Suprapubic skin (tissue), 4 donors: Measurements from ENCODE around the gene FRZB. TPM values are rescaled to one million over a fixed set of nuclear protein-coding genes. Genes with fewer than 3 reads are reported as not detected.
"Not testable (repeated sequence)": the region's sequence is repeated elsewhere in the genome, so short reads cannot be mapped to it uniquely, and the experiment has no call there.

Source experiments
- DNase-seq, 2 donors: peaks; one replicate each; pipeline ENCODE4 v3.0.0-alpha.2; 2019; ENCODE audit warnings: low spot score in 2 of 2
- H3K27ac ChIP-seq: fragments of 200-600 bp; sonication (generic); one replicate; pipeline ENCODE4 v1.5.1; 2019
- H3K27me3 ChIP-seq: fragments of 200-600 bp; sonication (generic); one replicate; pipeline ENCODE4 v1.5.1; 2019
- H3K36me3 ChIP-seq: fragments of 200-600 bp; sonication (generic); one replicate; pipeline ENCODE4 v1.5.1; 2019
- H3K4me1 ChIP-seq: fragments of 200-600 bp; sonication (generic); one replicate; pipeline ENCODE4 v1.5.1; 2019
- H3K4me3 ChIP-seq: fragments of 200-600 bp; sonication (generic); one replicate; pipeline ENCODE4 v1.5.1; 2019; ENCODE audit warnings: mild to moderate bottlenecking
- H3K9me3 ChIP-seq: fragments of 200-600 bp; sonication (generic); one replicate; pipeline ENCODE4 v1.5.1; 2019
- CTCF ChIP-seq, 2 donors: fragments of 200-600 bp in 1 of 2; fragments of 450-650 bp in 1 of 2; sonication (generic) in 1 of 2; IDR thresholded peaks; one replicate each; pipeline ENCODE4 v1.5.1; 2016 to 2019; ENCODE audit warnings: antibody characterized with exemption in 2 of 2, mild to moderate bottlenecking in 1 of 2, moderate library complexity in 1 of 2
- EP300 ChIP-seq: sonication (generic); formaldehyde crosslinking; IDR thresholded peaks from one replicate; pipeline ENCODE4 v1.6.1; 2017; ENCODE audit warnings: antibody characterized with exemption
- POLR2A ChIP-seq, 2 donors: fragments of 450-650 bp; IDR thresholded peaks; one replicate each; pipeline ENCODE4 v1.6.1; 2017; ENCODE audit warnings: antibody characterized with exemption in 2 of 2, mild to moderate bottlenecking in 2 of 2, moderate library complexity in 2 of 2
- POLR2AphosphoS5 ChIP-seq, 3 donors: sonication (generic); formaldehyde crosslinking; IDR thresholded peaks; one replicate each; pipeline ENCODE4 v1.6.1; 2017; ENCODE audit warnings: antibody characterized with exemption in 3 of 3
- WGBS: methylation state at CpG from one replicate; pipeline ENCODE4 v1.1.5; 2018; 5-methylcytosine and 5-hydroxymethylcytosine counted together
- total RNA-seq, 4 donors: library from RNA; depleted of rRNA; stranded (reverse); fragments of >200 nt; gene quantifications; one replicate each; pipeline ENCODE4 v1.1.0, GENCODE V29; 2016

FRZB gene
- total RNA-seq, 4 donors from 2014 or later: 10.7 to 20.3 (median 13.4) TPM

- no peaks in the 10 kb centered on the region for H3K27me3 ChIP-seq
These were observed 17.0 kb upstream of the FRZB start for GRCh38 chr2:182883451-182883850.

GRCh38 chr2:182880100-182880499 lies 13.7 kb upstream of the FRZB start:
- DNase-seq, H3K9me3 ChIP-seq, H3K36me3 ChIP-seq, H3K27ac ChIP-seq, H3K4me1 ChIP-seq, H3K27me3 ChIP-seq, H3K4me3 ChIP-seq: not testable (repeated sequence)
- 85% methylated on average over 1 of the region's 1 CpG for WGBS

More at GRCh38 chr2:182883451-182883850, 17.0 kb upstream of the FRZB start:
- H3K4me1 ChIP-seq: no peaks in the 10 kb centered on the region
- H3K9me3 ChIP-seq: no peaks in the 10 kb centered on the region
- no peak for DNase-seq
- H3K27ac ChIP-seq: no peak overlapping the region
- TF ChIP-seq EP300 (no peak), CTCF (IDR thresholded peaks at IDR 0.05) (no peak), POLR2AphosphoS5 (IDR thresholded peaks at IDR 0.05) (no peak), POLR2A (IDR thresholded peaks at IDR 0.05) (no peak)
- WGBS: 91% methylated on average over 2 of the region's 2 CpGs
- H3K36me3 ChIP-seq: no peaks in the 10 kb centered on the region
- H3K4me3 ChIP-seq: no peak overlapping the region

GRCh38 chr2:182876653-182877052 lies 10.2 kb upstream of the FRZB start:
- H3K36me3 ChIP-seq, H3K27ac ChIP-seq, H3K27me3 ChIP-seq, H3K4me3 ChIP-seq, H3K4me1 ChIP-seq, H3K9me3 ChIP-seq, DNase-seq: not testable (repeated sequence)
- whole genome bisulfite sequencing: 93% methylated on average over 1 of the region's 1 CpG

GRCh38 chr2:182870227-182870626 lies 3.8 kb upstream of the FRZB start:
- TF ChIP-seq EP300 (no peak), POLR2AphosphoS5 (IDR thresholded peaks at IDR 0.05) (no peak), POLR2A (IDR thresholded peaks at IDR 0.05) (no peak), CTCF (IDR thresholded peaks at IDR 0.05) (no peak)
- Histone ChIP-seq H3K4me1 (peaks cover 17% of the 10 kb centered on the region), H3K9me3 (no peaks in the 10 kb centered on the region), H3K27ac (no peak overlapping the region), H3K36me3 (no peaks in the 10 kb centered on the region), H3K27me3 (no peaks in the 10 kb centered on the region), H3K4me3 (no peak overlapping the region)
- no peak for DNase-seq
- 7% methylated on average over 1 of the region's 1 CpG for WGBS

GRCh38 chr2:182868054-182868796 lies 1.8 kb upstream of the FRZB start:
- no peak for DNase-seq
- TF ChIP-seq POLR2AphosphoS5 (IDR thresholded peaks at IDR 0.05) (no peak), CTCF (IDR thresholded peaks at IDR 0.05) (no peak), EP300 (no peak), POLR2A (IDR thresholded peaks at IDR 0.05) (no peak)
- Histone ChIP-seq H3K4me3 (no peak overlapping the region), H3K27me3 (no peaks in the 10 kb centered on the region), H3K36me3 (no peaks in the 10 kb centered on the region), H3K27ac (no peak overlapping the region), H3K4me1 (peaks cover 17% of the 10 kb centered on the region), H3K9me3 (no peaks in the 10 kb centered on the region)
- WGBS: 79% methylated on average over 6 of the region's 6 CpGs

GRCh38 chr2:182867426-182868053 lies 1.1 kb upstream of the FRZB start:
- H3K36me3 ChIP-seq: no peaks in the 10 kb centered on the region
- H3K27ac ChIP-seq: peak overlapping the region; percentile 40
- peak overlapping the region; percentile 54 for H3K4me3 ChIP-seq
- peaks cover 17% of the 10 kb centered on the region for H3K4me1 ChIP-seq
- no peaks in the 10 kb centered on the region for H3K9me3 ChIP-seq
- TF ChIP-seq CTCF (IDR thresholded peaks at IDR 0.05) (no peak), EP300 (no peak), POLR2AphosphoS5 (IDR thresholded peaks at IDR 0.05) (no peak), POLR2A (IDR thresholded peaks at IDR 0.05) (no peak)
- no peak for DNase-seq
- H3K27me3 ChIP-seq: no peaks in the 10 kb centered on the region
- WGBS: 44% methylated on average over 12 of the region's 12 CpGs
